ENCODE measurements around the gene COMMD9.

Gene COMMD9

GRCh38 chr11:36253238-36253637 is 36.0 kb downstream of the COMMD9 start:
- no peak for DNase-seq

GRCh38 chr11:36251823-36252222 is 37.4 kb downstream of the COMMD9 start:
- no peak for DNase-seq

- DNase-seq, result peak; percentile 88 to 95
Observed at GRCh38 chr11:36249246-36249645, 40.0 kb downstream of the COMMD9 start.

- peak; percentile 46 to 63 for DNase-seq
Observed at GRCh38 chr11:36248436-36248835, 40.8 kb downstream of the COMMD9 start.

GRCh38 chr11:36247493-36247892 is 41.7 kb downstream of the COMMD9 start:
- no peak for DNase-seq

GRCh38 chr11:36243641-36244040 is 45.6 kb downstream of the COMMD9 start:
- DNase-seq, result no peak

- DNase-seq, result peak; percentile 63 to 65
Observed at GRCh38 chr11:36241497-36241896, 47.7 kb downstream of the COMMD9 start.

GRCh38 chr11:36240801-36241200 is 48.4 kb downstream of the COMMD9 start:
- DNase-seq, result no peak

DNA sequence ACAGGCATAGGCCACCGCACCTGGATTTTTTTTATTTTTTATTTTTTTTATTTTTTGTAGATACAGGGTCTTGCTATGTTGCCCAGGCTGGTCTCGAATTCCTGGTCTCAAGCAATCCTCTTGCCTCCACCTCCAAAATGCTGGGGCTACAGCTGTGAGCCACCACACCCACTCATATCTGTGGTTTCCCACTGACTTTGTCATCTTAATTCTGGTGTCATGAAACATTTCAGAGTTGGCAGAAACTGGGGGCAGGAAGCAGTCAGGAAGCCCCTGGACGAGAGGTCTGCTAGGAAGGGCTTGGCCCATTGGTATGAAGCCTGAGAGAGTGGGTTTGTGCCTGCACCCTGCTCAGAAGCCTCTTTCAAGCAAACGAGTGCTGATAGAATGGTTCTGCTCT is 49.1 kb downstream of the COMMD9 start:
- peak; percentile 19 to 52 for DNase-seq

- no peak for DNase-seq
Observed at GRCh38 chr11:36239636-36240035, 49.6 kb downstream of the COMMD9 start.

DNA sequence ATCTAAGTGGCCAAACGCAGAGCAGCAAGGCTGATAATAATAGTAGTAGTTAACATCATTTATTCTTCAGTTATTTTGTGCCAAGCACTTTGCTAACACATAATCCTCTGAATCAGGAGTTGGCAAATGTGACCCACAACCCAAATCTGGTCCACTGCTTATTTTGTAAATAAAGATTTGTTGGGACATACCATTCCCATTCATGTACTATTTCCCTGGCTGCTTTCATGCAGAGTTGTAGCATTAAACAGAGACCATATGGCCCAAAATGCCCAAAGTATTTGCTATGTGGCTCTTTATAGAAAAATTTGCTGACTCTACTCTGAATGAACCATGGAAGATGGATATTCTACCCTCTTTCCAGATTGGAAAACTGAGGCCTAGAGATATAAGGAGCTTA is 50.3 kb downstream of the COMMD9 start:
- DNase-seq, result no peak

- DNase-seq, result no peak
Observed at GRCh38 chr11:36238036-36238631, 51.1 kb downstream of the COMMD9 start.

GRCh38 chr11:36237391-36237790 is 51.8 kb downstream of the COMMD9 start:
- no peak for DNase-seq

- DNase-seq, result no peak
Observed at GRCh38 chr11:36235750-36236149, 53.5 kb downstream of the COMMD9 start.

DNA sequence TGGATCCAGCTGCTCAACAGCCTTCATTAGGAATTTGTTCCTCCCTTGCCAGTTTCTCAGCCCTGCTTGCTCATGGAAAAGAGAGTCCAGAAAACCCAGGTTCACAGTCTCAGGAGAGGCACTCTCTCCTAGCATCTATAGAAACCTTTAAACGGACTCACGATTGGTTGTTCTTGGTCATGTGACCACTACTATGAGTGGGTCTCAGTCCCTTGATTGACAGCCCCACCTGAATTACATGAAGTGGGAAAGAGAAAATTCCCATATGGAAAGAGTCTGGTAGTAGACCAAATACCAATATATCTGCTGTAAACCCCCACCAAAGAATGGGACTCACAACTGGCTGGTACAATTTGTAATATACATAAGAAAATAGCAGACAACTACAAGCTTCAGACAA is 54.4 kb downstream of the COMMD9 start:
- no peak for DNase-seq

- no peak for DNase-seq
Observed at GRCh38 chr11:36233204-36233603, 56.0 kb downstream of the COMMD9 start.

- no peak for DNase-seq
Observed at GRCh38 chr11:36230779-36231699, 58.2 kb downstream of the COMMD9 start.

DNA sequence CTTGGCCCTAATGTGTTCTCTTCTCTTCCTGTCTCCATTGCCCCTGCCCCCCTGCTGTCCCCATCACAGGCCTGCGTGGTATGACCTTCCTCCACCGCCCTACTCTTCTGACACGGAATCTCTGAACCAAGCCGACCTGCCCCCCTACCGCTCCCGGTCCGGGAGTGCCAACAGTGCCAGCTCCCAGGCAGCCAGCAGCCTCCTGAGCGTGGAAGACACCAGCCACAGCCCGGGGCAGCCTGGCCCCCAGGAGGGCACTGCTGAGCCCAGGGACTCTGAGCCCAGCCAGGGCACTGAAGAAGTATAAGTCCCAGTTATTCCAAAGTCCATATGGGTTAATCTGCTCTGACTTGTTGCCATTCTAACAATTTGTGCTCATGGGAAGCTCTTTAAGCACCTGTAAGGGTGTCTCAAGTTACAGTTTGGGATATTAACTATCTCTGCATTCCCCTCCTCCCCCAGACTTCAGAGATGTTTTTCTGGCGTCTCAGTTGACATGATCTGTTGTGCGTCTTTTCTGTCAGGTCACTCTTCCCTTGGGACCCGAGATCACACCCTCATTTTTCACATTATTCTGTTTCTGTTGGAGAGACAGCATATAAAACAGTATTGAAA is 60.0 kb downstream of the COMMD9 start:
- DNase-seq, result no peak

DNA sequence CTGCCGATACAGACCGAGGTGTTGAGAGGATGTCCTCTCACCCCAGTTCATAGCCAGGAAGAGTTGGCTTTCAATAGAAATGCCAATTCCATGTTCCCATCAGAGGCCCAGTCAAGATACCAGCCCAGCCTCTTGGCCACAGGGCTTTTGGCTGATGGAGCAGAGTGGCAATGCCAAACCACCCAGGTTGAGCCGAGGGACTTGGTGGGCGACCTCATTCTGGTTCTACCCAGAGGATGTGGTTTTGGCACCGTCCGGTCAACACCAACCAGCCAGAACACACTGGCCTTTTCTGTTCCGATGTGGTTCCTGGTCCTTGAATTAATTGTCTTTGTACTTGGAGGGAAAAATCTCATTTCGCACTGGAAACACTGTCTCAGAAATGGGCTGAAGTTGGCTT is 60.5 kb downstream of the COMMD9 start:
- DNase-seq, result no peak

DNA sequence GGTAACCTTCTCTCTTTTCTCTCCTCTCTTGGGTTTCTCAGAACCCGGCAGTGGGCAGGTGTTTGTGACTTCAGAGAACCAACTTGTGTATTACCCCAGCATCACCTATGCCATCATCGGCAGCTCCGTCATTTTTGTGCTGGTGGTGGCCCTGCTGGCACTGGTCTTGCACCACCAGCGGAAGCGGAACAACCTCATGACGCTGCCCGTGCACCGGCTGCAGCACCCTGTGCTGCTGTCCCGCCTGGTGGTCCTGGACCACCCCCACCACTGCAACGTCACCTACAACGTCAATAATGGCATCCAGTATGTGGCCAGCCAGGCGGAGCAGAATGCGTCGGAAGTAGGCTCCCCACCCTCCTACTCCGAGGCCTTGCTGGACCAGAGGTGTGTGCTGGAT is 62.2 kb downstream of the COMMD9 start:
- DNase-seq, result no peak

DNA sequence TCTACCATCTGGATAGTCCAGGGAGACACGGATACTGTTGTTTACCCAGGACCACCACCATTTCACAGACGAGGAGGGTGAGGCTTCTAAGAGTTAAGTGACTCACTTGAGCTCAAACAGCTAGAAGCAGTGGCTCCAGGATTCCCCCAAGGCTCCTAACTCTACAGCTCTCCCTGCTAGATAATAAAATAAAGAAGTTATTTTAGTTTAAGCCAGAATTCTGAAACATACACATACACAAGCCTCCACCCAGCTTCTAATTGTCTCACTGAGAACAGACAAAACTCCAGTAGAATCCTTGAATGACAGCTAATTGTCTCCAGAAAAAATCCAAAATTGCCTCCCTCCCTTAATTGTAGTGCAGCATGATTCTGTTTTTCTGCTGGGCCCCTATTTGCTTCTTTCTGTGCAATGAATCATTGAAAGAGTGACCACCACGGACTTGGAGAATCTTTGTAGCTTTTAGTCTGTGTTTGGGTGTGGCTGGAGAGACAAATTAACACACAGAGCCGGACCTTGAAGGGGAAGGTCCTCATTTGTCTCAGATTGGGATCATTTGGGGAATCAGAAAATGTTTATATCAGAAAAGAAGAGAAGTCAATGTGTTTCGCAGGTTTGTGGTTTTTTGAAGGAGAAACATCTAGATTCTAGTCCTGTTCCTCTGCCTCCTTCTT is 64.9 kb downstream of the COMMD9 start:
- DNase-seq, result no peak

- no peak for DNase-seq
Observed at GRCh38 chr11:36222831-36223635, 66.2 kb downstream of the COMMD9 start.
